Loucy (cell line): Measurements from ENCODE around the gene NHLH2.

Experiments used
- CTCF ChIP-seq: fragments of 200-600 bp; sonication (generic); conservative IDR thresholded peaks from 2 replicates; pipeline ENCODE4 v1.5.1; 2014; ENCODE audit warnings: mild to moderate bottlenecking, antibody characterized with exemption, low read length
- EZH2phosphoT487 ChIP-seq: fragments of 200-600 bp; IDR thresholded peaks from 2 replicates; pipeline ENCODE4 v1.6.1; 2018; ENCODE audit warnings: antibody characterized with exemption, mild to moderate bottlenecking, moderate library complexity, borderline replicate concordance

GRCh38 chr1:115829023-115829674, 11.8 kb downstream of the NHLH2 start:
- TF ChIP-seq CTCF: no peak
- TF ChIP-seq EZH2phosphoT487: no peak
